CD4-positive, alpha-beta T cell (primary cell): ENCODE results near the gene TREH. TPM values are rescaled to one million over a fixed set of nuclear protein-coding genes. Genes with fewer than 3 reads are reported as not detected.
"Not testable (repeated sequence)": the region's sequence is repeated elsewhere in the genome, so short reads cannot be mapped to it uniquely, and the experiment has no call there.

ENCODE experiments used
- ATAC-seq: fragments of 200-7000 bp; cut with Tn5 transposase; one replicate; pipeline ENCODE4 v1.10.0; 2022; ENCODE audit warnings: mild to moderate bottlenecking; ENCODE audit not compliant: poor library complexity
- CTCF ChIA-PET: fragments of 350-600 bp; sonication (Branson Sonifier 250); formaldehyde crosslinking; loops from one replicate; lab custom pipeline; 2021; ENCODE audit warnings: antibody characterized with exemption, inconsistent platforms; lab: Charles Lee
- POLR2A ChIA-PET: fragments of 350-600 bp; sonication (Branson Sonifier 250); formaldehyde crosslinking; loops from one replicate; lab custom pipeline; 2021; ENCODE audit warnings: antibody characterized with exemption, inconsistent platforms; lab: Charles Lee
- DNase-seq, 14 experiments: peaks; one replicate each; pipeline ENCODE4 v3.0.0-alpha.2; 2013 to 2020; ENCODE audit warnings: mixed read lengths in 2 of 14
- H3K27ac ChIP-seq, 2 donors: one replicate each; pipeline versions ENCODE4 v1.5.1 to v1.7.0; 2013; ENCODE audit warnings: low read length in 2 of 2, low read depth in 1 of 2, mild to moderate bottlenecking in 1 of 2
- H3K27me3 ChIP-seq, 2 experiments: 1 replicate in 1 of 2; 2 replicates in 1 of 2; pipeline versions ENCODE4 v1.6.1 to v1.7.0; 2013; ENCODE audit warnings: low read length in 2 of 2, control low read depth in 1 of 2, mild to moderate bottlenecking in 1 of 2, moderate library complexity in 1 of 2; ENCODE audit not compliant: insufficient read depth in 2 of 2, control insufficient read depth in 1 of 2
- H3K36me3 ChIP-seq: one replicate; pipeline ENCODE4 v1.6.1; 2013; ENCODE audit warnings: low read length, control low read depth; ENCODE audit not compliant: insufficient read depth
- H3K4me1 ChIP-seq: one replicate; pipeline ENCODE4 v1.6.1; 2013; ENCODE audit warnings: low read length, control low read depth; ENCODE audit not compliant: insufficient read depth
- H3K4me3 ChIP-seq: one replicate; pipeline ENCODE4 v1.5.1; 2013; ENCODE audit warnings: mild to moderate bottlenecking, low read length, moderate library complexity
- H3K9me3 ChIP-seq, 2 experiments: 1 replicate in 1 of 2; 2 replicates in 1 of 2; pipeline versions ENCODE4 v1.6.1 to v1.7.0; 2013; ENCODE audit warnings: low read length in 2 of 2, mild to moderate bottlenecking in 2 of 2, control low read depth in 1 of 2, moderate library complexity in 1 of 2; ENCODE audit not compliant: control insufficient read depth in 1 of 2, insufficient read depth in 1 of 2
- H3K27ac Mint-ChIP-seq: one replicate; pipeline ENCODE4 v1.8.0; 2020; ENCODE audit warnings: mixed read lengths
- H3K27me3 Mint-ChIP-seq: one replicate; pipeline ENCODE4 v1.8.0; 2021; ENCODE audit warnings: mixed read lengths
- H3K36me3 Mint-ChIP-seq: one replicate; pipeline ENCODE4 v1.8.0; 2021; ENCODE audit warnings: low read depth, mixed read lengths
- H3K4me1 Mint-ChIP-seq: one replicate; pipeline ENCODE4 v1.8.0; 2021; ENCODE audit warnings: low read depth, mixed read lengths
- H3K4me3 Mint-ChIP-seq: one replicate; pipeline ENCODE4 v1.8.0; 2020; ENCODE audit warnings: mild to moderate bottlenecking, mixed read lengths
- H3K9me3 Mint-ChIP-seq: one replicate; pipeline ENCODE4 v1.8.0; 2020; ENCODE audit warnings: mixed read lengths
- CTCF ChIP-seq: fragments of 200-600 bp; IDR thresholded peaks from one replicate; pipeline ENCODE4 v1.8.0; 2022; ENCODE audit warnings: antibody characterized with exemption, mild to moderate bottlenecking
- intact Hi-C, 2 experiments: fragments of 100-400 bp; cut with DNase I in 1 of 2; cut with micrococcal nuclease in 1 of 2; formaldehyde crosslinking; loops; one replicate each; pipeline versions ENCODE4 v1.15.1 to v1.9.0; 2023 to 2025; cut with DNase I, micrococcal nuclease
- polyA plus RNA-seq, 2 donors: library from polyadenylated mRNA; unstranded; fragments of 120-200 nt; gene quantifications; one replicate each; pipeline ENCODE4 v1.2.1, GENCODE V29; 2013
- total RNA-seq, 174 experiments: library from RNA in 2 of 174; stranded (reverse) in 2 of 174; gene quantifications; one replicate each; pipeline ENCODE4 v1.2.3 and lab custom pipeline; 2021 to 2026

Gene TREH
- total RNA-seq: not detected
- polyA plus RNA-seq (2013, experiment 1 of 2): not detected
- polyA plus RNA-seq (2013, experiment 2 of 2): not detected
- total RNA-seq (lab: John Stamatoyannopoulos, UW): 0 to 0.08 (median 0) reads per million in 172 experiments

GRCh38 chr11:118679483-118679882 is at the start of gene TREH:
TSS of gene TREH (minus strand) at chr11:118679650. CDS start at chr11:118679627, 23 bp downstream.
- H3K4me1 ChIP-seq: no peaks in the 10 kb centered on the region
- TF ChIP-seq CTCF: no peak
- no peak within 1 kb of the TSS for H3K4me3 Mint-ChIP-seq
- ATAC-seq (no peak), DNase-seq (no peak)
- H3K27ac Mint-ChIP-seq: no peak within 1 kb of the TSS
- H3K27ac ChIP-seq: no peak within 1 kb of the TSS
- no peaks in the 10 kb centered on the region for H3K36me3 Mint-ChIP-seq
- no peaks in the 10 kb centered on the region for H3K27me3 Mint-ChIP-seq
- H3K4me1 Mint-ChIP-seq: no peaks in the 10 kb centered on the region
- H3K4me3 ChIP-seq: no peak within 1 kb of the TSS
- ChIA-PET POLR2A (no interaction called here), CTCF (no interaction called here)
- peaks cover 0 to 9% of the 10 kb centered on the region in 2 experiments for H3K9me3 ChIP-seq
- no peaks in the 10 kb centered on the region for H3K36me3 ChIP-seq
- intact Hi-C loops: no loop called here
- no peaks in the 10 kb centered on the region for H3K9me3 Mint-ChIP-seq
- no peaks in the 10 kb centered on the region for H3K27me3 ChIP-seq

- H3K36me3 Mint-ChIP-seq, intact Hi-C loops, POLR2A ChIA-PET, DNase-seq, H3K27ac Mint-ChIP-seq, H3K4me1 ChIP-seq, H3K27me3 ChIP-seq, H3K4me3 ChIP-seq, H3K4me3 Mint-ChIP-seq, H3K9me3 Mint-ChIP-seq, H3K9me3 ChIP-seq, H3K4me1 Mint-ChIP-seq, H3K27ac ChIP-seq, H3K36me3 ChIP-seq, ATAC-seq, H3K27me3 Mint-ChIP-seq: not testable (repeated sequence)
- CTCF ChIA-PET: interaction anchor here (1.1 kb wide), 1 partner anchor 38 kb away, joined by 3 read pairs; no protein-coding TSS in a partner anchor
These were observed 48.7 kb upstream of the TREH start for GRCh38 chr11:118728112-118728511.

DNA sequence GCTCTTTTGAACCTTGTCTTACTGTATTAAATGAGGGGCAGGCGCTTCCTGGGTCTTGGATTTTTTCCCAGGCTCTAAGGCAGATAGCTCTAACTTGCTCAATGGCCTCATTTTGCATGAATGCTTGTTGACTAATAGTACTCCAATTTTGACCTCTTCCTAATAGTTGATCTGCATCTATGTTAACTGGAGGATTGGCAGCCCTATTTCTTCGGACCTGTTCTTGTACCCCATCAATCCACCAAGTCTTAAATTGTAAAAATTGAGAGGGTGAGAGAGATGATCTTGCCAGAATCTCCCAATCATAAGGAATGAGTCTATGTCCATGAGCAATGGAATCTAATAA is 48.2 kb upstream of the TREH start:
- H3K27ac Mint-ChIP-seq, POLR2A ChIA-PET, CTCF ChIA-PET, H3K4me1 ChIP-seq, ATAC-seq, H3K27ac ChIP-seq, H3K36me3 ChIP-seq, intact Hi-C loops, H3K27me3 Mint-ChIP-seq, H3K9me3 ChIP-seq, H3K4me3 Mint-ChIP-seq, H3K36me3 Mint-ChIP-seq, H3K9me3 Mint-ChIP-seq, H3K4me3 ChIP-seq, H3K4me1 Mint-ChIP-seq, H3K27me3 ChIP-seq, DNase-seq: not testable (repeated sequence)

- H3K27me3 ChIP-seq, H3K36me3 ChIP-seq, H3K27ac ChIP-seq, DNase-seq, intact Hi-C loops, H3K4me1 Mint-ChIP-seq, H3K4me3 ChIP-seq, H3K4me1 ChIP-seq, H3K27ac Mint-ChIP-seq, H3K4me3 Mint-ChIP-seq, CTCF ChIA-PET, H3K36me3 Mint-ChIP-seq, H3K9me3 ChIP-seq, H3K27me3 Mint-ChIP-seq, POLR2A ChIA-PET, ATAC-seq, H3K9me3 Mint-ChIP-seq: not testable (repeated sequence)
These were observed 47.7 kb upstream of the TREH start for GRCh38 chr11:118727001-118727720.

- CTCF ChIA-PET, ATAC-seq, H3K4me1 Mint-ChIP-seq, H3K4me3 Mint-ChIP-seq, H3K9me3 Mint-ChIP-seq, H3K27ac ChIP-seq, H3K4me1 ChIP-seq, H3K9me3 ChIP-seq, H3K36me3 ChIP-seq, DNase-seq, H3K27ac Mint-ChIP-seq, POLR2A ChIA-PET, intact Hi-C loops, H3K4me3 ChIP-seq, H3K27me3 ChIP-seq, H3K27me3 Mint-ChIP-seq, H3K36me3 Mint-ChIP-seq: not testable (repeated sequence)
These were observed 42.1 kb upstream of the TREH start for GRCh38 chr11:118721478-118722015.

GRCh38 chr11:118720740-118721139 is 41.3 kb upstream of the TREH start:
- H3K36me3 ChIP-seq, intact Hi-C loops, H3K27ac ChIP-seq, H3K27ac Mint-ChIP-seq, POLR2A ChIA-PET, H3K9me3 ChIP-seq, CTCF ChIA-PET, ATAC-seq, H3K4me1 ChIP-seq, H3K27me3 ChIP-seq, DNase-seq, H3K27me3 Mint-ChIP-seq, H3K4me3 ChIP-seq, H3K4me1 Mint-ChIP-seq, H3K9me3 Mint-ChIP-seq, H3K4me3 Mint-ChIP-seq, H3K36me3 Mint-ChIP-seq: not testable (repeated sequence)
